Heart left ventricle (tissue), 16 donors: ENCODE results near the gene ZNF219. TPM values are rescaled to one million over a fixed set of nuclear protein-coding genes. Genes with fewer than 3 reads are reported as not detected.

Experiments used
- ATAC-seq, 4 donors: fragments of 200-7000 bp; cut with Tn5 transposase; one replicate each; pipeline ENCODE4 v1.9.1; 2020 to 2022; ENCODE audit warnings: moderate library complexity in 4 of 4, mild to moderate bottlenecking in 3 of 4, moderate number of reproducible peaks in 1 of 4
- DNase-seq, 5 donors: peaks; one replicate each; pipeline ENCODE4 v3.0.0-alpha.2; 2020
- H3K27ac ChIP-seq, 12 donors: fragments of 200-600 bp; sonication (generic) in 4 of 12; one replicate each; pipeline versions ENCODE4 v1.5.0 to v1.8.0; 2016 to 2022; ENCODE audit warnings: mild to moderate bottlenecking in 2 of 12
- H3K27me3 ChIP-seq, 9 donors: fragments of 200-600 bp; sonication (generic) in 2 of 9; one replicate each; pipeline versions ENCODE4 v1.5.1 to v1.8.0; 2016 to 2022; ENCODE audit warnings: mild to moderate bottlenecking in 3 of 9
- H3K36me3 ChIP-seq, 9 donors: fragments of 200-600 bp; sonication (generic) in 2 of 9; one replicate each; pipeline versions ENCODE4 v1.5.0 to v1.8.0; 2018 to 2022; ENCODE audit warnings: mild to moderate bottlenecking in 2 of 9
- H3K4me1 ChIP-seq, 12 donors: fragments of 200-600 bp; sonication (generic) in 4 of 12; one replicate each; pipeline versions ENCODE4 v1.5.0 to v1.8.0; 2016 to 2022; ENCODE audit warnings: mild to moderate bottlenecking in 3 of 12
- H3K4me3 ChIP-seq, 12 donors: fragments of 200-600 bp; sonication (generic) in 4 of 12; one replicate each; pipeline versions ENCODE4 v1.5.0 to v1.8.0; 2017 to 2022; ENCODE audit warnings: mild to moderate bottlenecking in 9 of 12, moderate library complexity in 4 of 12
- H3K9me3 ChIP-seq, 12 donors: fragments of 200-600 bp; sonication (generic) in 4 of 12; one replicate each; pipeline versions ENCODE4 v1.5.0 to v1.8.0; 2016 to 2022; ENCODE audit warnings: mild to moderate bottlenecking in 1 of 12
- CTCF ChIP-seq, 12 donors: fragments of 200-600 bp; sonication (generic) in 4 of 12; IDR thresholded peaks; one replicate each; pipeline versions ENCODE4 v1.5.0 to v1.8.0; 2018 to 2022; ENCODE audit warnings: antibody characterized with exemption in 12 of 12, mild to moderate bottlenecking in 5 of 12
- POLR2A ChIP-seq, 2 donors: fragments of 450-650 bp; IDR thresholded peaks; one replicate each; pipeline ENCODE4 v1.6.1; 2017; ENCODE audit warnings: antibody characterized with exemption in 2 of 2, mild to moderate bottlenecking in 2 of 2, moderate library complexity in 2 of 2
- WGBS, 4 donors: extraction: QIAGEN DNeasy Blood & Tissue Kit in 2 of 4; methylation state at CpG; one replicate each; pipeline versions ENCODE4 v1.1.5 to v1.1.7; 2013 to 2018; 5-methylcytosine and 5-hydroxymethylcytosine counted together
- intact Hi-C, 10 donors: fragments of 100-400 bp; cut with DNase I; formaldehyde crosslinking; loops; one replicate each; pipeline versions ENCODE4 v1.11.1 to v1.14.2; 2022
- polyA plus RNA-seq, 2 donors: library from polyadenylated mRNA; stranded (reverse); fragments of 200-250 nt; gene quantifications; one replicate each; pipeline ENCODE4 v1.2.3, GENCODE V29; 2013
- total RNA-seq, 9 donors: library from RNA; depleted of rRNA in 2 of 9; stranded (reverse); fragments of >200 nt in 2 of 9; fragmentation: NEBNext Ultra II Directional in 3 of 9; extraction: Animal tissue kit (Norgen Biotek cat#: 25700) in 3 of 9; gene quantifications; one replicate each; pipeline versions ENCODE4 v1.1.0 to v1.2.4, GENCODE V29; 2016 to 2023
- donor health status: ischemic (EF 13 %, LVEDD 7.1; RV severe dilation, severe dysfunction).
- donor health status: healthy with polysubstance abuse.
- donor health status: DM: no; HTN: yes; CAD: no.
- donor health status: DM: no; HTN: no; CAD: no.
- donor health status: ischemic (EF 25% LVEDD 6.9; RV normal size, moderate dysfunction).
- donor health status: ischemic (EF 25% LVEDD 5.7; RV mildly dilated, moderate dysfunction).
- donor health status: healthy.
- donor health status: DM: yes; HTN: yes; CAD: no.
- donor health status: ischemic (EF 35%, LVEDD 5.7; RV mildly dilated, moderate dysfunction).
- donor health status: nonischemic (EF 11% LVEDD 7.7; RV severe dilation, severe dysfunction).
- donor health status: DM: yes; HTN: yes; CAD: no.
- donor health status: PGD.
- donor health status: ischemic (EF 29% LVEDD 5.4; RV normal size, mild dysfunction).
- donor health status: nonischemic (EF 23%, LVEDD 6.1; RV moderate dilation, normal function).

The ZNF219 gene
- total and polyA plus RNA-seq, 11 donors = 33.9 to 97.9 (median 43.0) TPM

- no peaks in the 10 kb centered on the region for H3K9me3 ChIP-seq
- TF ChIP-seq POLR2A (IDR thresholded peaks at IDR 0.05) (no peak), CTCF (IDR thresholded peaks at IDR 0.05) (no peak)
- intact Hi-C loops = no loop called here
- H3K27ac ChIP-seq = peak overlapping the region in 1 of 12 donors; percentile 82
- 89 to 96% (median 91%) methylated on average over 8 to 11 of the region's 11 CpGs for WGBS, 4 donors
- peaks cover 0 to 99% (median 90%) of the 10 kb centered on the region in 9 donors for H3K36me3 ChIP-seq
- DNase-seq (no peak), ATAC-seq (no peak)
- H3K27me3 ChIP-seq = no peaks in the 10 kb centered on the region
- H3K4me1 ChIP-seq = peaks cover 0 to 36% (median 5%) of the 10 kb centered on the region in 12 donors
- no peak overlapping the region for H3K4me3 ChIP-seq
Measured at GRCh38 chr14:21083565-21084325, 14.7 kb downstream of the ZNF219 start.

- TF ChIP-seq CTCF (IDR thresholded peaks at IDR 0.05) (no peak), POLR2A (IDR thresholded peaks at IDR 0.05) (no peak)
- Histone ChIP-seq H3K9me3 (no peaks in the 10 kb centered on the region), H3K4me3 (no peak overlapping the region), H3K36me3 (peaks cover 0 to 99% (median 94%) of the 10 kb centered on the region in 9 donors), H3K4me1 (peaks cover 0 to 21% (median 3%) of the 10 kb centered on the region in 12 donors), H3K27ac (no peak overlapping the region), H3K27me3 (no peaks in the 10 kb centered on the region)
- DNase-seq (no peak), ATAC-seq (no peak)
- WGBS, 4 donors = 81 to 90% (median 88%) methylated on average over 7 to 30 of the region's 30 CpGs
- intact Hi-C loops = no loop called here
Measured at GRCh38 chr14:21081521-21082142, 16.8 kb downstream of the ZNF219 start.

GRCh38 chr14:21078726-21079125, 19.7 kb downstream of the ZNF219 start:
- H3K9me3 ChIP-seq = no peaks in the 10 kb centered on the region
- H3K4me3 ChIP-seq = no peak overlapping the region
- ATAC-seq (no peak), DNase-seq (no peak)
- intact Hi-C loops = no loop called here
- H3K27ac ChIP-seq = no peak overlapping the region
- H3K36me3 ChIP-seq = peaks cover 0 to 99% (median 97%) of the 10 kb centered on the region in 9 donors
- TF ChIP-seq POLR2A (IDR thresholded peaks at IDR 0.05) = no peak
- no peak for TF ChIP-seq CTCF (IDR thresholded peaks at IDR 0.05)
- no peaks in the 10 kb centered on the region for H3K27me3 ChIP-seq
- H3K4me1 ChIP-seq = no peaks in the 10 kb centered on the region
- WGBS, 4 donors = 86 to 88% (median 88%) methylated on average over 10 of the region's 10 CpGs

- DNase-seq (no peak), ATAC-seq (no peak)
- TF ChIP-seq POLR2A (IDR thresholded peaks at IDR 0.05) (no peak), CTCF (IDR thresholded peaks at IDR 0.05) (no peak)
- Histone ChIP-seq H3K36me3 (peaks cover 0 to 99% (median 97%) of the 10 kb centered on the region in 9 donors), H3K27ac (no peak overlapping the region), H3K4me1 (peaks cover 0 to under 1% (median 0%) of the 10 kb centered on the region in 12 donors), H3K4me3 (no peak overlapping the region), H3K27me3 (no peaks in the 10 kb centered on the region), H3K9me3 (no peaks in the 10 kb centered on the region)
- WGBS, 4 donors = 89 to 90% (median 89%) methylated on average over 5 of the region's 5 CpGs
- intact Hi-C loops = no loop called here
Measured at GRCh38 chr14:21078287-21078686, 20.2 kb downstream of the ZNF219 start.
